HAP-1 (cell line): Measurements from ENCODE around the gene RIPPLY2.
"Not testable (repeated sequence)": the region's sequence is repeated elsewhere in the genome, so short reads cannot be mapped to it uniquely, and the experiment has no call there.

ENCODE experiments used
- DNase-seq, 2 experiments: peaks; one replicate each; pipeline ENCODE4 v3.0.0-alpha.2; 2016 to 2020; ENCODE audit warnings: low spot score in 2 of 2
- H3K27me3 ChIP-seq: fragments of 250-450 bp; sonication (Bioruptor Pico); 2 replicates; pipeline ENCODE4 v1.5.1; 2020; ENCODE audit warnings: low read depth, mild to moderate bottlenecking, moderate library complexity
- H3K36me3 ChIP-seq: fragments of 250-450 bp; sonication (Bioruptor Pico); replicated peaks from 2 replicates; pipeline ENCODE4 v1.5.1; 2020; ENCODE audit warnings: mild to moderate bottlenecking
- H3K4me1 ChIP-seq: fragments of 250-450 bp; sonication (Bioruptor Pico); 2 replicates; pipeline ENCODE4 v1.5.1; 2020; ENCODE audit warnings: mild to moderate bottlenecking
- H3K4me3 ChIP-seq: fragments of 250-450 bp; sonication (Bioruptor Pico); 2 replicates; pipeline ENCODE4 v1.5.1; 2020; ENCODE audit warnings: mild to moderate bottlenecking, moderate library complexity
- H3K9me3 ChIP-seq: fragments of 250-450 bp; sonication (Bioruptor Pico); 2 replicates; pipeline ENCODE4 v1.5.1; 2020; ENCODE audit warnings: mild to moderate bottlenecking, moderate library complexity
- in situ Hi-C: fragments of 300-500 bp; cut with MboI; formaldehyde crosslinking; loops from 3 replicates; pipeline ENCODE4 v1.14.3; 2020; ENCODE audit warnings: low sequenced_read_pairs, inconsistent platforms, mixed read lengths

Gene RIPPLY2, protein sequence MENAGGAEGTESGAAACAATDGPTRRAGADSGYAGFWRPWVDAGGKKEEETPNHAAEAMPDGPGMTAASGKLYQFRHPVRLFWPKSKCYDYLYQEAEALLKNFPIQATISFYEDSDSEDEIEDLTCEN

DNA sequence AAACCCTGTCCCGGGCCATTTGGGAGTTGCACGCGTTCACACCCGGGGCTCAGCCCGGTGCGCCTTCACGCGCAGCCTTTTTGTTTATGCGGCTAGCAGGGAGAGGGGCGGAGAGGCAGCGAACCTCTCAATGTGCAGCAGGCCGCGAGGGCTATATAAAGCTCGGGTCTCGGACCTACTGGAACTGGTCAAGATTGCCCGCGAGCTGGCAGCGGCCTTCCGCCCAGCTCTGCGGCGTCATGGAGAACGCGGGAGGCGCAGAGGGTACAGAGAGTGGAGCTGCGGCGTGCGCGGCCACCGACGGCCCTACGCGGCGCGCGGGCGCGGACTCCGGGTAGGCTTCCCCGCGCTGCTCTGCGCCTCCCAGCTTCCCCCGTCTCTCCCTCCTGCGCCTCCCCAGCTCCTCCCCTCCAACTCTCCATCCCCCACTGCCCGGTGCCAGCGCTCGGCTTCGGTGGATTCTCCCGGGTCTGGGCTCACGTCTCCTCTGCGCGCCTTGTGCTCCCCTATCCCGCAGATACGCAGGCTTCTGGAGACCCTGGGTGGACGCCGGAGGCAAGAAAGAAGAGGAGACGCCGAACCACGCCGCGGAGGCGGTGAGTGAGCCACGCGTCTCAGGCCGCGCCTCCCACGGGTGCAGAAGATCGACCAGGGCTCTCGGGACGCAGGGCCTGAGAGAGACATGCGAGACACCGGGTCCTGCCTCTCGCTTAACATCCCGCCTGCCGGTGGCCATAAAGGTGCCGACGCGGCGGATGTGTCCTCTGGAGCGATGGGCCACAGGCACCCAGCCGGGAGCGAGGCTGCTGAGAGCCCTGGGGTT is at the start of gene RIPPLY2:
TSS of gene RIPPLY2 (plus strand) at position 183 of the 823 bp plus-strand sequence. CDS start at position 240, 57 bp downstream.
- DNase-seq = no peak
- Histone ChIP-seq H3K36me3 (no peaks in the 10 kb centered on the region), H3K4me3 (no peak within 1 kb of the TSS), H3K9me3 (no peaks in the 10 kb centered on the region), H3K27me3 (peaks cover 39% of the 10 kb centered on the region), H3K4me1 (no peaks in the 10 kb centered on the region)
- in situ Hi-C loops = no loop called here

DNA sequence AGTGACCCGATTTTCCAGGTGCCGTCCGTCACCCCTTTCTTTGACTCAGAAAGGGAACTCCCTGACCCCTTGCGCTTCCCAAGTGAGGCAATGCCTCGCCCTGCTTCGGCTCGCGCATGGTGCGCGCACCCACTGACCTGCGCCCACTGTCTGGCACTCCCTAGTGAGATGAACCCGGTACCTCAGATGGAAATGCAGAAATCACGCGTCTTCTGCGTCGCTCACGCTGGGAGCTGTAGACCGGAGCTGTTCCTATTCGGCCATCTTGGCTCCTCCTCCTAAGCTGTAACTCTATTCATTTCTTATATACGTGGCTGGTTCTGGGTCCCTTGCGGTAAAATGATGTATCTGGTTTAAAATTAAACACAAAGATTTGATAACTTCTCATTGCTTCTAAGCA is 49.7 kb upstream of the RIPPLY2 start:
- DNase-seq, in situ Hi-C loops: not testable (repeated sequence)

DNA sequence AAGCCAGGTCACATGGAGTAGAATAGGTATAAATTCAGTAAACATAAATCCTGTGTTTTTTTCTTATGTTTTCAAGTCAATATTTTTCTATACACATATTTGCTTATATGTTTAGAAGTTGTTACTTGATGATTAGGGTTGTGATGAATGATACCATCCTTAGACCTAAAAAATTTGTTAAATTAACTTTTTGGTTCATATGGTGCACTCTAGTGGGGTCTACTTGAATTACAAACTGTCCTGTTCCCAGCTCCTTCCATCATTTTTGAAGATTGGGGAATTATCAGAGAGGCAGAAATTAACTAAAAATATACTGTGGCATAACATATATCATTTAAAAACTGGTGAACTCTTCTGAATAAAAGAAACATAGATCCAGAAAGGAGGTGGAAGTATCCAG is 48.3 kb upstream of the RIPPLY2 start:
- H3K36me3 ChIP-seq = no peaks in the 10 kb centered on the region
- no peaks in the 10 kb centered on the region for H3K9me3 ChIP-seq
- H3K4me3 ChIP-seq = no peak overlapping the region
- H3K27me3 ChIP-seq = peaks cover 2% of the 10 kb centered on the region; the same call in 1 of the 2 replicates
- in situ Hi-C loops = no loop called here
- no peak for DNase-seq
- H3K4me1 ChIP-seq = no peaks in the 10 kb centered on the region

More for the DNA sequence above, 49.7 kb upstream of the RIPPLY2 start:
- H3K4me3 ChIP-seq, H3K27me3 ChIP-seq, H3K36me3 ChIP-seq, H3K9me3 ChIP-seq, H3K4me1 ChIP-seq: not testable (repeated sequence)

DNA sequence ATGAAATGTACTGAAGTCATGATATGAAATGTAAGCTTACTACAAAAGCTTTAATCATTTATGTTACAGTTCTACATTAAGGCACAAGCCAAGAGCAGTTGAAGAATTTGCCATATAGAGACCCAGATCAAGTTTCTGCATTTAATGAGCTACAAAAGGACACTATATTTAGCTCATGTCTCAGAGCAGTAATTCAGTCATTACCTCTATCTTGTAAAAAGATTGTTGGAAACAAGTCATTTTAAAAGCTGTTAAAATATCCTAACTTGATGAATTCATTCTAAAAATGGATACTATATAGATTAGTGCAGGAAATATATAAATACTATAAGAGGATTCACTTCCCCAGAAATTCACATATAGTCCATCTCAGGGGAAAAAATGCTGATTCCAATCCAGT is 45.2 kb upstream of the RIPPLY2 start:
- in situ Hi-C loops = no loop called here
- DNase-seq = no peak
- H3K27me3 ChIP-seq = peaks cover 2% of the 10 kb centered on the region; the same call in 1 of the 2 replicates
- no peaks in the 10 kb centered on the region for H3K4me1 ChIP-seq
- H3K4me3 ChIP-seq = no peak overlapping the region
- H3K36me3 ChIP-seq = no peaks in the 10 kb centered on the region
- no peaks in the 10 kb centered on the region for H3K9me3 ChIP-seq

DNA sequence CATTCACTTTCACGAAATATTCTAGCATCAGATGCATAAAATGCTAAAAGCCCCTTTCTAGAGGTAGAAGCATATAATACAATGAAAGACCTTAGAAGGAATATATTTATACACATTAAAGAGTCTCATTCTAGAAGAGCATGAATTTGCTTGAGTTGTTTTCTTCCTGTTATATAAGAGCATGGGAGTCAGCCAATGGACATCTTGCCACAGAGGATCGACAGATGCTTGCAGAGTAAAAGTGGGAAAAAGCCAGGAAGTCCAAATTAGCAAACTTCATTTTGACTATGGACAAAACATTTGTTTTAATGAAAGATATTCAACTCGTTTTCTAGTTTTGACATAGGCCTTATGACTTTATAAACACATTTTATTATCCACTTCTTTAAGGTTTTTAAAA is 44.2 kb upstream of the RIPPLY2 start:
- no peaks in the 10 kb centered on the region for H3K4me1 ChIP-seq
- H3K27me3 ChIP-seq = peaks cover 2% of the 10 kb centered on the region; the same call in 1 of the 2 replicates
- DNase-seq = no peak
- no peak overlapping the region for H3K4me3 ChIP-seq
- H3K36me3 ChIP-seq = no peaks in the 10 kb centered on the region
- H3K9me3 ChIP-seq = no peaks in the 10 kb centered on the region
- in situ Hi-C loops = no loop called here

- Histone ChIP-seq H3K4me3 (no peak overlapping the region), H3K9me3 (no peaks in the 10 kb centered on the region), H3K4me1 (no peaks in the 10 kb centered on the region), H3K36me3 (no peaks in the 10 kb centered on the region), H3K27me3 (peaks cover 2% of the 10 kb centered on the region; the same call in 1 of the 2 replicates)
- DNase-seq = no peak
- in situ Hi-C loops = no loop called here
These were observed 40.6 kb upstream of the RIPPLY2 start for GRCh38 chr6:83812595-83812994.

- H3K4me3 ChIP-seq = no peak overlapping the region
- H3K27me3 ChIP-seq = no peaks in the 10 kb centered on the region
- no peaks in the 10 kb centered on the region for H3K36me3 ChIP-seq
- H3K4me1 ChIP-seq = no peaks in the 10 kb centered on the region
- in situ Hi-C loops = no loop called here
- H3K9me3 ChIP-seq = no peaks in the 10 kb centered on the region
- DNase-seq = no peak
These were observed 37.4 kb upstream of the RIPPLY2 start for GRCh38 chr6:83815631-83816272.

DNA sequence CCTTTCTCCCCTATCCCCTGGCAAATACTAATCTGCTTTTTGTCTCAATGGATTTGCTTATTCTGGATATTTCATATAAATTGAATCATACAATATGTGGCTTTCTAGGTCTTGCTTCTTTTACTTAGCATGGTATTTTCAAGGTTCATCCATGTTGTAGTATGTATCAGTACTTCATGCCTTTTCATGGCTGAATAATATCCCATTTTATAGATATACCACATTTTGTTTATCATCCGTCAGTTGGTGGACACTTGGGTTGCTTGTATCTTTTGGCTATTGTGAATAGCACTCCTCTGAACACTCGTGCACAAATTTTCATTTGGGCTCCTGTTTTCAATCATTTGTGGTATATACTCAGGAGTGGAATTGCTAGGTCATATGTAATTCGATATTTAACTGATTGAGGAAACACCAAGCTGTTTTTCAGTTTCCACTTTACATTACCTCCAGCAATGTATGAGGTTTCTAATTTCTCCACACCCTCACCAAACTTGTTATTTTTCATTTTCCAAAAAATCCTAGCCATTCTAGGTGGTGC is 30.5 kb upstream of the RIPPLY2 start:
- no peaks in the 10 kb centered on the region for H3K4me1 ChIP-seq
- DNase-seq = no peak
- peaks cover 5% of the 10 kb centered on the region for H3K27me3 ChIP-seq
- no peaks in the 10 kb centered on the region for H3K36me3 ChIP-seq
- in situ Hi-C loops = no loop called here
- H3K9me3 ChIP-seq = no peaks in the 10 kb centered on the region
- H3K4me3 ChIP-seq = no peak overlapping the region

DNA sequence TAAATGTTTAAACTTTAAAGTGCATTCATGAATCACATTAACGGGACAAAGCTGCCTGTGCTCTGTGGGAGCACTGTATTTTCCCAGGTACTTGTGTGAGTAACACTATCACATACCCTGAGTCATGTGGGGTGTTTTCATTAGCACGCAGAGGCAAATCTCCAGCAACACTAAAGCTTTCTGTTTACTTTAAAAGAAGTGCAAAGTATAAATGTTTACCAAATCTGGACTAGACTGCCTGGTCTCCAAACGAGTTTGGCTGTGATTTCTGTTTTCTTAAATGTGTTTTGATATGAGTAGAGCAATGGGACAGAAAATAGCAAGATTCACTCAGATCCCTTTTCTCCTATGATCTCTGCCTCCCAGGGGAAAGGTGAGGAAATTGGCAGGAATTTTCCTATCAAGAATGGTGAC is 28.8 kb upstream of the RIPPLY2 start:
- no peak overlapping the region for H3K4me3 ChIP-seq
- H3K36me3 ChIP-seq = no peaks in the 10 kb centered on the region
- no peaks in the 10 kb centered on the region for H3K4me1 ChIP-seq
- no peaks in the 10 kb centered on the region for H3K9me3 ChIP-seq
- DNase-seq = no peak
- in situ Hi-C loops = no loop called here
- peaks cover 5% of the 10 kb centered on the region for H3K27me3 ChIP-seq

- H3K9me3 ChIP-seq = no peaks in the 10 kb centered on the region
- no peaks in the 10 kb centered on the region for H3K4me1 ChIP-seq
- H3K4me3 ChIP-seq = no peak overlapping the region
- peaks cover 5% of the 10 kb centered on the region for H3K27me3 ChIP-seq
- no peak for DNase-seq
- in situ Hi-C loops = no loop called here
- H3K36me3 ChIP-seq = no peaks in the 10 kb centered on the region
These were observed 28.3 kb upstream of the RIPPLY2 start for GRCh38 chr6:83824831-83825230.

GRCh38 chr6:83827050-83827449 is 26.1 kb upstream of the RIPPLY2 start:
- Histone ChIP-seq H3K4me3 (no peak overlapping the region), H3K4me1 (no peaks in the 10 kb centered on the region), H3K36me3 (no peaks in the 10 kb centered on the region), H3K27me3 (peaks cover 5% of the 10 kb centered on the region), H3K9me3 (no peaks in the 10 kb centered on the region)
- in situ Hi-C loops = no loop called here
- DNase-seq = no peak

DNA sequence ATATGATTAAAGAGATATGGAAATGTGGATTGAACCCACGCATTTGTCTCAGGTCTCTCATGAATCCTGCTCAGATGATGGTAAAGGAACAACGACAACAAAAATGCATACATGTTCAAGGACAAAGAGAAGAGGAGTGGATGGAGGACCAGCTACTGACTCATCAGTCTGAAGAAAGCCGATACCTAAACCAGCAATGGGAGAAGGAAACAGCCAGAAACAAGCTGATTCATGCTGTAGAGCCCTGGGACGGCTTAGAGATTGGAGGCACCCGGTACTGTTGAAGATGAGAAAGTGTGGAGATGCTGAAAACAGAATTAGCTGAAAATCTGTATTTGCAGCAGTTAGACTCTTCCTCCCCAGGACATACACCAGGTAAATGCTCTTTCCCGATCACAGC is 14.4 kb upstream of the RIPPLY2 start:
- no peaks in the 10 kb centered on the region for H3K36me3 ChIP-seq
- DNase-seq = no peak
- no peaks in the 10 kb centered on the region for H3K27me3 ChIP-seq
- in situ Hi-C loops = no loop called here
- no peaks in the 10 kb centered on the region for H3K9me3 ChIP-seq
- no peaks in the 10 kb centered on the region for H3K4me1 ChIP-seq
- H3K4me3 ChIP-seq = no peak overlapping the region

DNA sequence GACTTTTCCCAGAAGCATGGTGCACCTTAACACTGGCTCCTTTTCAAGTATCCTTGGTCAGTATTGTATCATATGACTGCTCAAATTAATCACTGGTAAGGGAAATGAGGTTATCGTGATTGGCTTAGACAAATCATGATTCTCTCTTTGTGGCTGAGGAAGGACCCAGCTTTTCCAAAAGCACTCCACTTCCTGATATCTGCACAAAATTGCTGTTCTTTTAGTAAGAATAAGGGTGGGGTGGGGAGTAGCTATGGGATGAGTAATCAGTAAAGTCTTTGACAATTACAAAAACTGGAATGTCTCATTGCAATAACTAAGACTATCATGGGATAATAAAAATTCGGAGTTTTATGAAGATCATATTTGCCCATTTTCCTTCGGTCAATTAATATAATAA is 9.0 kb upstream of the RIPPLY2 start:
- no peaks in the 10 kb centered on the region for H3K9me3 ChIP-seq
- in situ Hi-C loops = no loop called here
- no peak for DNase-seq
- H3K27me3 ChIP-seq = peaks cover 6% of the 10 kb centered on the region; the same call in 1 of the 2 replicates
- no peaks in the 10 kb centered on the region for H3K36me3 ChIP-seq
- H3K4me1 ChIP-seq = no peaks in the 10 kb centered on the region
- no peak overlapping the region for H3K4me3 ChIP-seq

DNA sequence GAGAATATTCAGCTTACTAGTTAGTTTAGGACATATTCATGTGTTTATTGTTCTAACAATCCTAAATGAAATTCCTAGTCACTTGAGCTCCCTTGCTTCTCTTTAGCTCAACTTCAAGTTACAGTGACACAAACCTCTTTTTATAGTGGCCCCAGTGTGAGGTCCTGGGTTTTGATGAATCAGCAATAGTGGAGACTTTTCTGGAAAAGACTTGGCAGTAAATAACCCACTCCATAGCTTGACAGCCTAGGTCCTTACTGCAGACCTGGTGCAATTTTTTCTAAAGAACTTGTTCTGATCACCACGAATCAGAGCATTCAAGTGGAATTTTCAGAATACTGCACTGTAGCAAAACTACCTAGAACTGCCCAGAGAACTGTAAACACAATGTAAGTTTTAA is 6.9 kb upstream of the RIPPLY2 start:
- DNase-seq = no peak
- H3K4me3 ChIP-seq = no peak overlapping the region
- H3K36me3 ChIP-seq = no peaks in the 10 kb centered on the region
- H3K4me1 ChIP-seq = no peaks in the 10 kb centered on the region
- peaks cover 12% of the 10 kb centered on the region for H3K27me3 ChIP-seq
- in situ Hi-C loops = no loop called here
- no peaks in the 10 kb centered on the region for H3K9me3 ChIP-seq
